Fibroblast of the conjunctiva (primary cell): ENCODE measurements around the gene CLNK.

Experiments
- DNase-seq: peaks from one replicate; pipeline ENCODE4 v3.0.0-alpha.2; 2010; ENCODE audit warnings: low read depth

CLNK gene

DNA sequence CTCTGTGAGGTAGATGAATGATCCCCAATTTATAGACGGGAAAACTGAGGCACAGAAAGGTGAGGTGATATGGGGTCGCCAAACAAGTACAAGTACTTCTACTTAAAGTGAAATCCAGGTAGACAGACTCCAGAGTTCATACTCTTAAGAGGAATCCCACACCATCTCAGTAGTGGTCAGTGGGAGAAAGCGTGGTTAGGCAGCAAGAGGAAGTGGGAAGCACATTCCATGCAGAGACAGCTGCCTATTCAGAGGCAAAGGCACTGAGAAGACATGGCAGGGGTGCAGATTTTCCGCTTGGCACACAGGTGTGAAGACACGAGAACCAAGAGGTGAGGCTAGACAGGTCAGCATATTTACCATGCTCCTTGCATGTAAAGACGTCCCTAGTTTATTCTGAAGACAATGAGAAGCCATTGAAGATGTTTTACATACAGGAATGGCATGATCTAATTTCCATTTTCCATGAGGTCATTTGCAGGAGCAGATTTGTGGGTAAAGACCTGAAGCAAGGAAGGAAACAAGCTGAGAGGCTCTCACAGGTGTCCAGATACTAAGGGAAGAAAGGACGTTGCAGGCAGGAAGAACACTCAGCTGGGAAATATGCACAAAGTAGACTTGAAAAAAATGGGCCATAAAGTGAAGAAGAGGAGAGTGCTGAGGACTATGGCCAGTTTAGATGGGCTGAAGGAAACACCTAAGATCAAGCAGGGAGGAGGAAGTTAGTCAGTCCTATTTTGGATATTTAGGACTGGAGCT is 17.3 kb upstream of the CLNK start:
- DNase-seq: no peak

DNA sequence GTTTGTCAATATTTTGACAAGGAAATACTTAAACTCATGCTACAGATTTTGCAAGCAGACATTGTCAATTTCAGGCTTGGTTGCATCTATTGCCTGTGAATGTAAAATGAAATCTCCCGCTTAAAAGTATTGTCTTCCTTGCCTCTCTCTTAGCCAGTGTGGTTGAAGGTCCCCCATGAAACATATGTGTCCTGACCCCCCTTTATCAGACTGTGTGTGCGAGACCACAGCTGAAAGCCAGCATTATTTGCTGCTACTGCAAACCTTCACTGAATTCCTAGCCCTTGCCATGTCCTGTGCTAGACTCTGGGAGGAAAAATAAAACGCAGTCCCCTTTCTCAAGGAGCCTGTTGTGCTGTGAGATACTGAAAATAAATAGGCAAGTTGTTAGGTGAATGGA is 16.6 kb upstream of the CLNK start:
- DNase-seq: no peak

DNA sequence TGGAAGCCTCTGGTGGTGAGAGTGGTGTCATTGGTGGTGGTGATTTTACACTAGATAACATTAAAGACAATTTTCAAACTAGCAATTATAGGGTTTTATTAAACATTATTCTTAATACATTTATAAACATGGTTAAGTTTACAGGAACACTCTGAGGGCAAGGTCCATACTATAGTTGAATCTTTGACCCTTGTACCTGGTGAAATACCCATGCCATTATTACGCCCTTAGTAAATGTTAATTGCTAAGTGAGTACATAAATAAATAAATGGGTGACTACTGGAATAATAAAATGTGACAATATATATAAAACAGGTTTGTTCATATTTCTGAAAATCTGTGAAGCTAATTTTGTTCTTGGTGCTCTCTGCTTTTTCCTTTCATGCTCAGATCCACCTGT is 13.6 kb upstream of the CLNK start:
- DNase-seq: no peak

DNA sequence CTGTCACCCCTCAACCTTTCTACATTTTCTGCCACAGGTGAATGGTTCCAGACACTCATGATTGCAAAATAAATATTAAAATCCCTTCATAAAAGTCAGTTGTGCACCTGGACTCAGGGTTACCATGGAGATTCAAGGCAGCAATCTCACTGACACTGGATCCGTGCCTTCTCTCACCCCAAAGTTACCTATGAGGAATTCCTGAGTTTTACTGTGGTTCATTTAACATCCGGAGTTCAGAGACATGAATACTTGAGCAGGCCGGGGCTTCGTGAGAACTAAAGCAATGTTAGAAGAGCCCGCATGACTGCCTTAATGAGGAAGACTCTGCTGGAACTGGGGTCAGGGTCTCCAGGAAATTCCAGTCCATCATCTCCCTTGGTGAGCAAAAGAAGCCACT is 12.5 kb upstream of the CLNK start:
- DNase-seq: no peak

DNA sequence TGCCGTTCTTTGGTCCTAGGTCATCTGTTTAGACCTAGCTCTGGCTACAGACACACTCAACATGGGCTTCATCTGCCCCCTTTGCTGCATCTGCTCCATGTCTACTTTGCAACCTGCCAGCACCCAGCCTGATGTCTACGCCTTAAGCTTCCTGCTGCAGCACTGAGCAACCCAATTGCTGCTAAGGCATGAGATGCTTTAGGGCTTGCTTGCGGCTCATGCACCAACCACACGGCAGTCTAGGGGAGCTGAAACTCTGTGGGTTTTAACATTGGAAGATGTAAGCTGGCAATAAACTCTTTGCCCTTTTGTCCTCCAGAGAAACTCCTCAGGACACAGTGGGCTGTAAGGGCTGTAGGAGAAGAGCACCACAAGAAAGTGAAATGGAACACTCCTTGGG is 11.7 kb upstream of the CLNK start:
- no peak for DNase-seq

DNA sequence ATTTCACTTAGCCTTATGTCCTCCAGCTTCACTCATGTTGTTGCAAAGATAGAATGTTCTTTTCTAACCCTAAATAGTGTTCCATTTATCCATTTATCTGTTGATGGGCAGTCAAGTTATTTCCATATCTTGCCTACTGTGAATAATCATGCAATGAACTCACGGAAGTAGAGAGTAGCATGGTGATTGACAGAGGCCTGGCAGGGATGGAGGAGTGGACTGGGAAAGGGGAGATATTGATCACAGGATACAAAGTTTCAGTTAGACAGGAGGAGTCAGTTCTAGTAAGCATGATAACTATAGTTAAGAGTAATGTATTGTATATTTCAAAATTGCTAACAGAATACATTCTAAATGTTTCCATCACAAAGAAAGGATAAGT is 10.3 kb upstream of the CLNK start:
- no peak for DNase-seq

DNA sequence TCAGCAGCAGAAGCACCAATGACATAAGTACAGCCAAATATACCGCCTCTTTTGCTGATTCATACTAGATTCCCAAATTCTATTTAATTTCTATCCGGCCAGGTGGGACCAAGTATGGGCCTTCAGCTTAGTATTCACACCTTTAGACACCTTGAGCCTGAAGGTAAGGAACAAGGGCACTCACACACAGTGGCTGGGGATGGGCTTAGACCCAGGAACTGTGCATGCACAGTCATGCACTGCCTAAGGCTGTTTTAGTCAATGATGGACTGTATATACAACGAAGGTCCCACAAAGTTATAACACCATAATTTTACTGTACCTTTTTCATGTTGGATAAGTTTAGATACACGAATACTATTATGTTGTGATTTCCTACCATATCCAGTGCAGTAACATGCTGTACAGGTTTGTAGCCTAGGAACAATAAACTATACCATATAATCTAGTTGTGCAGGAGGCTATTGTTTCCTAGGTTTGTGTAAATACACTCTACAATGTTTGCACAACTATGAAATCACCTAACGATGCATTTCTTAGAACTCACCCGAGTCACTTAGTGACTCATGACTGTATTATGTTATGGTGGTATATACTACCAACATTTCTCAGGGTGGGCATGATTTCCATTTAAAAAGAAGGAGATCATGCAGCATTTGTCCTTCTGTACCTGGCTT is 9.7 kb upstream of the CLNK start:
- DNase-seq: no peak

DNA sequence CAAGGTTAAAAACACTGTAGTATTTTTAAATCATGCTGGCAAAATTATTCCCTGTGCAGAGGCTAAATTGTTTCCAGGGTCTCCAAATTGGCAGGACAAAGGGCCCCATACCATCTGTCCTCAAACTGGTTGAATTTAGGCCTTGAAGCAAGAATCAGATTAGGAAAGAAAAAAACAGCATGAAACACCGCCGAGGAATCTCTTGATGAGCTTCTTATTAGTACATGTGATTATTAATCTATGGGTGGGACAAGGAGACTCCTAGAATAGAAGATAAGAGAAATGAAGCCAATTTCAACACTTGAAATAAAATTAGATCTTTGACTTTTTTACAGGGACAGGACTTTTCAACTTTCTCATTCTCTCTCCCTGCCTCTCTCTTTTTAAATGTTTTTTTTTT is 7.1 kb upstream of the CLNK start:
- no peak for DNase-seq

DNA sequence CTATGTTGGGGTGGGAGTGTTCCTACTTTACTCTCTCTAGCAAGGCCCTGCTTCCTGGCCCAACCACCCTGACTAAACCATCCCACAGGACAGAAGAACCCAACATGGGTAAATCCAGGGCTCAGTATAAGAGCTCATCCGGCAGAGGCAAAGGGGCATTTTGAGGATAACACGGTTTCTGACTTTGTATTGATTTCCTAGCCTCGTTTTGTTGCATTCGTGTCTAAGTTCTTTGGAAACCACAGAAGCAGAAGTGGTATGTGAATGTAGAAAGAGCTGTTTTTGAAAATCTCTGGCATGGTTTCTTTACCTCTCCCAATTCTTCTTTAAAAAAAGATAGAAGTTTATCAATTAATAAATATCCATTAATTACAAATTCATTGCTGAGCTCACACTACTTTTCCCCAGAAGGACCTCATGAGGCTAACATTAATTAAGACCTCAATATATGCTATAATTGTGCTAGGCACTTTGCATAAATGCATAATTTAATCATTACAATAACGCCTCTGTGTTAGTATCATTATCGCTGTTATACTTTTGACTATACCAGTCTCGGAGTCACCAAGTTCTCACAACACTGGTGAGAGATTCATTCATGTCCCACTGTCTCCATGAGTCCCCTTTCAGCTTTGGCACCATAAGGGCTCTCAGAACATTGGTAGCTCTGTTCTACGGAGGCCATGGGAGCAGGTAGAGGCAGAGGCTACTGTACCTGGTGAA is 5.8 kb upstream of the CLNK start:
- no peak for DNase-seq

DNA sequence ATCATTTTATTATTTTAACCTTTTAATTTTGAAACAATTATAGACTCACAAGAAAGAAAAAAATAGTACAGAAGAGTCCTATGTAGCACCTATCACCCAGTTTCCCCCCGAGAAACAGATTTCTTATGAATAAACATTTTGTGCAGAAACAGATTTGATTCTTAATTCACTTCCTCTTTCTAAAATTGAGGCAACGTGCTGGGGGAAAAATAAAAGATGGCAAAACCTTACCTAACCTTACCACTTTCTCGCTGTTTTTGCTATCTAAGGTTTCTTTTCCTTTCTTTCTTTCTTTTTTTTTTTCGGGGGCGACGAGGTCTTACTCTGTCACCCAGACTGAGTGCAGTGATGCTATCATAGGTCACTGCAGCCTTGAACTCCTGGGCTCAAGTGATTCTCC is 4.3 kb upstream of the CLNK start:
- no peak for DNase-seq

DNA sequence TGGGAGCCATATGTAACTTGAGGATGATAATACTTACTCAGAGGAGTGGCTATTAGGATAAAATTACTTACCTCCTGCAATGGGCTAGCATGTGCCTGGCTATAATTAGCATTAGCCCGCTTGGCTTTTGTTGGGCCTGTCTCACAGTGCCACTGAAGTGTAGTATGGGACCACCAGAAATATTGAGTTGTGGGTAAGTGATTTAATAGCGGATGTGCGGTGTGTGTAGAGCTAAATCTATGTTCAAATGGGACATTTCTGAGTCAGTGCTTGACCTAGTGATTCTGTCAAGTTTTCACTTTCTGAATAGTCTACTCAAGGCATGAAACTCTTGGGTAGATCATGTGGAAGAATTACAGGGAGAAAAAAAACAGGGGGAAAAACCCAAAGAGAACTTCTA is 3.5 kb upstream of the CLNK start:
- DNase-seq: no peak

DNA sequence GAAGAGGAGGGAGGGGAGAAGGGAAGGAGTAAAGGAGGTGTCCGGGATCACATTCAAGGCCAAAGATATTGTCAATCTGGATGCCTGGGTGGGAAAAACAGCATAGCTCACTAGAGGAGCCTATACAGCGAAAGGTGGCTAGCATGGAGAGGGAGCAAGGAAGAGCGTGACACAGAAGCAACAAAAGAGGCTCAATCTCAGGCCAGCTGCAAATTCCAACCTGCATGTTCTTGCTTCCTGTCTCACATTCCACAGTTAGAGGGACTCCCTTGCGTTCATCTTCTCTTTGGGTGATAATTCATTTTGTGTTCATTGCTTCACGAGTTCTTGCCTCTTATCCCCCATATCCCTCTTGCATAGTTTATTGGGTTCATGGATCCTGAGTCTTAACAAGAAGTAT is 3.0 kb upstream of the CLNK start:
- no peak for DNase-seq

DNA sequence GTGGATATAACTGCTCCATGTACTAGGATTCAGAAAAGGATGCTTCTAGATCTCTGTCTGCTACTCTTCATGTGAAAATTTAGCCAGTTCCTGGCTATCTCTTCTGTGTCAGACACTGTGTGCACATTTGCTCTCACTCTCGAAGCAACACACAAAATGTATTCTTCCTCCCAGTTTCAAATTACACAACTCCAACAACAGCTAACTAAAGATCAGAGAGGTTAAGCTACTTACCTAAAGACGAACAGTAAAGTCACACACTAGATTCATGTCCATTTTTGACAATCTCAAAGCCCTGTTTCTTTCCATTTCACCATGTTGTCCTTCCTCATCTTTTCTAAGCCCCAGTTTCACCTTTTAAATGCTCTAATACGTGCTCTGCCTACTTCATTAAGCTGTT is 2.2 kb downstream of the CLNK start:
- no peak for DNase-seq

DNA sequence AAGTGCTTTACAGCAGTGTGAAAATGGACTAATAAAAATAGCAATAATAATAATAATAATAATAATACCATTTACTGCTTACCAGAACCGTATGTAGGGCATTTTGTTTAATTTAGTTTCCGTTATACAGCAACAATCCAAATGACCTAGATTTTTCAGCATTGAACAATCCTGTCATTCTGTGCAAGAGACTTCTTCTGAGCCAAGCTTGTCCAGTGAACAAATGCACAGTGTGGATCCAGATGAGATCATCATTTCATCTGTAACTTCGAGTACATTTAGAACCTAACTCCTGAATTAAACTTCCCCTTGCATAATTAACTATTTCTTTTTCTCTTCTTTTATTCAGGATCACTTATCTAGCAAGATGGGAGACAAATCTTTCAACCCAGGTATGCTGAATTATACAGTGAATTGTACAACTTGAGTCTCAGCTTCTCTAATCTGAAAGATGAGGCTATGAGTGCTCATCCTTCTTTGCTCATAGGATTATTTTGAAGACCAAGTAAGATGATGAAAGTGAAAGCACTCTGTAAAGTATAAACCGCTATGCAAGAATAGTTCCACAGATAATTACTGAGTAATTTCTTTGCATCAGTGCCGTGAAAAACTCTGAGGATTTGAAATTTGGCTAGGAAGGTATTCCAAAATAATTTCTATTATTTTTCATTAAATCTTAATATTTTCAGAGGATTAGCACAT is 6.6 kb downstream of the CLNK start:
- no peak for DNase-seq

DNA sequence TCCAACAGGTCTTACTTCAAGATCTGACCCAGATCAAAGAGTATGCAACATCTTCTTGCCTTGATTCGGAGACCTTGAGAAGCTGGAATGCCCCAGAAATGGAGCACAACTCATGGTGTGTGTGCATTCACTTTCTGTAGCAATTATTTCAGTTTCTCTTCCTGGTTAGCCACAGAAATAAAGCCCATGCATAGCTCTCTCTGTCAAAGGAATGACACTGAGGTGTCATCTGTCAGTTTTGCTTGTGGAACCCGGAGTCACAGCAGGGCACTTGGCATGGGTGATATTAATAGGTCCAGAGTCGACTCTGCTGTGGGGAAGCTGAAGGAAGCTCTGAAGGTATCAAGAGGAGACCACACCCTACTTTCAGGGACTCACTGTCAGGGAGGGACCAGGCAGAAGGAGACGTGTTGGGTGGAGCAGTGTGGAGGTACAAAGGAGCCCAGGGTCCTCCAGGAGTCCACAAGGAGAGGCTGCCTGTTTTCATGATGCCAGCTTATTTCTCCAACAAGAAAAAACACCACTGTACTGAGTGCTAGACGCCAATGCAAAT is 10.7 kb downstream of the CLNK start:
- DNase-seq: no peak

DNA sequence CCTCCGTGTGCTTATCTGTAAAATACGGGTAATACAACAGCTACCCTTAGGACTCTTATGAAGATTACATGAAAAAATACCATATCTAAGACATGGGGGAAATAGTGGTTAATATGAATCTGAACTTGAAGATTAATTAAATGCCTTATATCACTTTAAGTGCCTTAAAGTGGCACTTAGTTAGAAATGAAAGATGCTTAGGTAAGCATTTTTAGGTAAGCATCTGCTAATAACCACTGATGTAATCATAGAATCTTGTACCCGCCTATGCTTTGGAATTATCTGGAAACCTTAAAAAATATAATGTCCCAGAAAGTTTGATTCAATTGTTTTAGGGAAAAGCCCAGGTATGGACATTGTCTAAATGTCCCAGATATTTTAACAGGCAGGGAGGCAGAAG is 12.2 kb downstream of the CLNK start:
- DNase-seq: no peak

DNA sequence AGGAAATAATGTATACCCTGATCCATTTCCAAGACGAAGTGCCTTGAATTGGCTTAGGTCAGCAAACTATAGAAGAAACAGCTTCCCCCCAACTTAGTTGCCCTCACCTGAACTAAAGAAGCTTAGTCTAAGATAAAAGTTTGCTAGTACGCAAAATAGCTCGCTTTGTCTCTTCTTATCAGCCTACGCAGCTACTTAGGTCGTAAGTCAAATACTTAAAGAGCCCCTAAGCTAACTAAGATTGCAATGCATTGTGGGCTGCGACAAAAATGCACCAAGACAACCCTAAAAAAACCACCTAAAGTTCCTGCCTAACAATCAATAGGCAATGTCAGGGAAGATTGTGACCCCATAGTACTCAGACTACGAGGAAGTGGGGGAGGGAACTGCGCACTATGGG is 12.8 kb downstream of the CLNK start:
- DNase-seq: no peak

DNA sequence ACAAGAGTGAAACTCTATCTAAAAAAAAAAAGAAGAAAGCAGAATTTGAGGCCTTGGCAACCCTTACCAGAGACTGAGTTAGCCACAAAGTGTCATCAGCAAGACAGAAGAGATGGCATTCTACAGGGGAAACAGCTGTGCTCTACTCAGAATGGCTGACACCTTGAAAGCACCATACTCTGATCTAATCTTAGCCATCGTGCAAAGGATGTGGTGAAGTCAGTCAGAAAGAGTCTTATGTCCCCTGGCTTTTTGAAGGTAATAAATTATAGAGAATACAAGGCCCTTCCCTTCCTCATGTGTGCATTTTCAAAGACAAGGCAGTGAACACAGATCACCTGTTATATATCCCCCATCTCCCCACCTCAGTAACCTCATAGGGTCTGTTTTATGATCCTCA is 13.2 kb downstream of the CLNK start:
- no peak for DNase-seq

DNA sequence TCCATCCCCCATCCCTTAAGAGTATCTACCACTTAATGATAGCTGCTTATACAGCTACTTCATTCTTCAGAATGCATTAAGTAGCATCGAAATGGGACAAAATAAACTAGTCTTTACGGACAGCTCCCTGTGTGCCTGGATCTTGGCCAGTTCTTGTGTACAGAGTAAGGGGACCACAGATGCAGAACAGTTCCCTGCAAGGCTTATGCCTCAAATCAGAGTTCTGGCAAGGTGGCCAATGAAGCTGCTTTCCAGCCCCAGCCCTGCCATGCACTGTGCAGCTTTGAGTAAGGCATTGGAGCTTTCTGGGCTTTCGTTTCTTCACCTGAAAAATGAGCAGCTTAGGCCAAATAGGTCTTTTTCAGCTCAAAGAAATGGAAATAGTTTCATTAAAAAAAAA is 14.2 kb downstream of the CLNK start:
- DNase-seq: no peak

DNA sequence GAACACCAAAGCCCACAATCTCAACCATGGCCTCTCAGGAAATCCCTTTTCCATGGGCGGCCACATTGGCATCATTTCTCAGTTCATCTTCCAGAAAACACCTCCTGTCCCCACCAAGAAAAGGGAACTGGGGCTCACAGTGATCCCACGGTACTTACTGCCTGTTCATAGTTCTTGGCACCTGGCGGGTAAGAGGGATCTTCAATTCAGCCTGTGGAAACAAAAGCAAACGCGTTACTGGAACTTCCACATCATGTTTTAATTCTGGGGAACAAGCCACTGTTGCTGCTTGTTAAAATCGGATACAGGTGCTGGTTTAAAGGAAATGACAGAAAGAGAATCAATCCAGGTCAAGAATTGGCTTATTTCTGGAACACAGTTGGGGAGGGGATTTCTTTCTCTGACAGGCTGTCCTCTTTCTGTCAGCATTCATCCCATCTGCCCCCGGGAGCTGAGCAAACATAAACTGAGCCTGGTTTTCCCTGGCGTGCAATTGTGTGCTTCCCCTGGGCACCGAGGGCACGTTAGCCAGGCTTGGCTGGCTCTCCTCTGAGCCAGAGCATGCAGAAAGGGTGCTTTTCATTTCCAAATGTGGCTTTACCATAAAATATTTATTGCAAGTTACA is 16.8 kb downstream of the CLNK start:
- DNase-seq: no peak

DNA sequence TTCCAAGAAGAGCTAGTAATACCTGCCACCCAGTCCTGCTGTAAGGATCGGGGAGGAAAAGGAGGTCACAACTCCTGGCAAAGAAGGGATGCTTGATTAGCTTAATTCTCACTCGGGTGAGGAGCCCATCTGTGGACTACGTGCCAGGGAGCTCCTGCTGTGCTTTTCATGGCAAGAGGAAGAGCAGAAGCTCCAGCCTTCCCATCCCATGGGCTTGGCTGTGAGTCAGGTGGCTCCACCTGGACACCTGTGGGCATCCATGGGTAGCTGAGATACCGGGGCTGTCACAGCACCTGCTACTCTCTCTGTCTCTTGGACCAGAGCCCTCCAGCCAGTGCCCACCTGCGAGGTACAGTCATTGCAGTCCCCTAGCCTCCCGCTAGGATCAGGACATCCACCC is 18.0 kb downstream of the CLNK start:
- no peak for DNase-seq

DNA sequence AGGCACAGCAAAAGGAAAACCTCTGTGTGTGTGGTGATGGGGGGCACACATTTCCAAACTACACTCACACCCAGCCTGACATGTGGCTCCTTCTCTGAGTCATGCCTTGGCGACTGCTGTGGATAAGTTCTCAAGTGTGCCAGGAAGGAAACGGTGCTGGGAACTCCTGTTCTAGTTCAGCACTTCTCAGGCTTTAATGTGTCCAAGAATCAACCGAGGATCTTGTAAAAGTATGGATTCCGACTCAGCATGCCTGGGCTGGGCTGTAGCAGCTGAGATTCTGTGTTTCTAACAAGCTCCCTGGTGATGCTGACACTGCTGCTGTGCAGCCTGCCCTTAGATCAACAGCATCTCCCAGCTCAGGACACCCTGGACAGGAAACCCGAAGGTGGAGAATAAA is 20.2 kb downstream of the CLNK start:
- peak; percentile 89 for DNase-seq
